Type B pancreatic cell (in vitro differentiated cells): Measurements from ENCODE around the gene FABP3. TPM values are rescaled to one million over a fixed set of nuclear protein-coding genes. Genes with fewer than 3 reads are reported as not detected.

ENCODE experiments used
- DNase-seq: peaks from one replicate; pipeline ENCODE4 v3.0.0; 2021; ENCODE audit warnings: mixed read lengths; ENCODE audit not compliant: unreplicated experiment; ENCODE audit errors: extremely low spot score
- H3K27ac Mint-ChIP-seq: 2 replicates; pipeline ENCODE4 v1.8.0; 2021; ENCODE audit warnings: mild to moderate bottlenecking, mixed read lengths
- H3K27me3 Mint-ChIP-seq: 2 replicates; pipeline ENCODE4 v1.8.0; 2021; ENCODE audit warnings: mixed read lengths
- H3K36me3 Mint-ChIP-seq: 2 replicates; pipeline ENCODE4 v1.8.0; 2021; ENCODE audit warnings: mixed read lengths
- H3K4me1 Mint-ChIP-seq: one replicate; pipeline ENCODE4 v1.8.0; 2021; ENCODE audit warnings: mixed read lengths; ENCODE audit not compliant: unreplicated experiment
- H3K4me3 Mint-ChIP-seq: 2 replicates; pipeline ENCODE4 v1.8.0; 2021; ENCODE audit warnings: mild to moderate bottlenecking, mixed read lengths
- H3K9me3 Mint-ChIP-seq: 2 replicates; pipeline ENCODE4 v1.8.0; 2021; ENCODE audit warnings: mixed read lengths
- total RNA-seq: library from RNA; stranded (reverse); gene quantifications from 2 replicates; pipeline ENCODE4 v1.2.1, GENCODE V29; 2021; ENCODE audit warnings: low replicate concordance
- TF ChIP-seq, protein P1 (sequence below): fragments of 200-600 bp; sonication (generic); conservative IDR thresholded peaks from 2 replicates; pipeline ENCODE4 v1.5.0; 2021; ENCODE audit warnings: antibody characterized with exemption, mild to moderate bottlenecking

FABP3 gene
- total RNA-seq, 1 donor from 2014 or later: 16.4 TPM

DNA sequence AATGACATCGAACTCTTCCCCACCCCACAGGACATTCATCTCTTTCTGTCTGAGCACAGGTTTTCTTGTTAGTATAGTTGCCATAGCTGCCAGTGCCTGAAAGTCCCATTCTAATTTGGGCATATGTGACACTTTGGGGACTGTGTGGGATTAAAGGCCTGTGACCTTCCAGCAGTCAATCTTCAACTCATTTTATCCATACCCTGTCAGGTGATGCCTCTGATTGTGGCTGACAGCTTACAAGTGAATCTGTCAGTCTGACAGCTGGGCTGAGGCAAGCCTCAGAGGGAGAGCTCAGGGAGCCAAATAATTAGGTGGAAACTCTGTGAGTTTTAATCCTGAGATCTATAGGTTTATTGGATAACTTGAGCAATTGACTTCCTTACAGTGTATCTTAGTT is 46.4 kb downstream of the FABP3 start:
- Mint-ChIP-seq H3K36me3 (peaks cover 3% of the 10 kb centered on the region), H3K4me3 (no peak overlapping the region), H3K27ac (peak overlapping the region; percentile 31), H3K9me3 (no peaks in the 10 kb centered on the region), H3K4me1 (no peaks in the 10 kb centered on the region), H3K27me3 (no peaks in the 10 kb centered on the region)
- TF ChIP-seq, protein P1, sequence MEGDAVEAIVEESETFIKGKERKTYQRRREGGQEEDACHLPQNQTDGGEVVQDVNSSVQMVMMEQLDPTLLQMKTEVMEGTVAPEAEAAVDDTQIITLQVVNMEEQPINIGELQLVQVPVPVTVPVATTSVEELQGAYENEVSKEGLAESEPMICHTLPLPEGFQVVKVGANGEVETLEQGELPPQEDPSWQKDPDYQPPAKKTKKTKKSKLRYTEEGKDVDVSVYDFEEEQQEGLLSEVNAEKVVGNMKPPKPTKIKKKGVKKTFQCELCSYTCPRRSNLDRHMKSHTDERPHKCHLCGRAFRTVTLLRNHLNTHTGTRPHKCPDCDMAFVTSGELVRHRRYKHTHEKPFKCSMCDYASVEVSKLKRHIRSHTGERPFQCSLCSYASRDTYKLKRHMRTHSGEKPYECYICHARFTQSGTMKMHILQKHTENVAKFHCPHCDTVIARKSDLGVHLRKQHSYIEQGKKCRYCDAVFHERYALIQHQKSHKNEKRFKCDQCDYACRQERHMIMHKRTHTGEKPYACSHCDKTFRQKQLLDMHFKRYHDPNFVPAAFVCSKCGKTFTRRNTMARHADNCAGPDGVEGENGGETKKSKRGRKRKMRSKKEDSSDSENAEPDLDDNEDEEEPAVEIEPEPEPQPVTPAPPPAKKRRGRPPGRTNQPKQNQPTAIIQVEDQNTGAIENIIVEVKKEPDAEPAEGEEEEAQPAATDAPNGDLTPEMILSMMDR: no peak
- DNase-seq: no peak

GRCh38 chr1:31324992-31325391 is 47.9 kb downstream of the FABP3 start:
- TF ChIP-seq, protein P1: no peak
- H3K4me3 Mint-ChIP-seq: no peak overlapping the region
- no peaks in the 10 kb centered on the region for H3K4me1 Mint-ChIP-seq
- H3K27me3 Mint-ChIP-seq: no peaks in the 10 kb centered on the region
- no peak for DNase-seq
- no peaks in the 10 kb centered on the region for H3K9me3 Mint-ChIP-seq
- no peak overlapping the region for H3K27ac Mint-ChIP-seq
- peaks cover 8% of the 10 kb centered on the region for H3K36me3 Mint-ChIP-seq

- Mint-ChIP-seq H3K4me1 (no peaks in the 10 kb centered on the region), H3K27me3 (no peaks in the 10 kb centered on the region), H3K4me3 (no peak overlapping the region), H3K9me3 (no peaks in the 10 kb centered on the region), H3K36me3 (peaks cover 12% of the 10 kb centered on the region), H3K27ac (no peak overlapping the region)
- DNase-seq: no peak
- TF ChIP-seq, protein P1: no peak
Measured at GRCh38 chr1:31324093-31324492, 48.8 kb downstream of the FABP3 start.

DNA sequence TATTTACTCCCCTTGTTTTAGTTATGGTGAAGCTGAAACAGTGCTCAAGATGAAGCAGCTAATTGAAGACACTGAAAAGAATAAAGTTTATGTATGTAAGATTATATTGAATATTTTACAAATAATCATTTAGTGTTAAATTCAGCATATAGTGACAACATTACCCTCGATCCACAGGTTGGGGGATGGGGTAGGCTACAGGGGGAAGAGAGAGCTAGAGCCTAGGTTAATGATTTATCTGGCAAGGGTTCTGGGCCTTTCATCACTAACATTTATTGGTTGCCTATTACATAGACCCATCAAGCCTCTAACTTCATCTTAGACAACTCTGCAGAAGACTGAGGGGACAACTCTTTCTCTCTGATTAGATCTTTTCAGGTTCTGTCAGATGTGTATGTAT is 54.7 kb downstream of the FABP3 start:
- Mint-ChIP-seq H3K27ac (no peak overlapping the region), H3K27me3 (no peaks in the 10 kb centered on the region), H3K9me3 (no peaks in the 10 kb centered on the region), H3K4me3 (no peak overlapping the region), H3K36me3 (peaks cover 35% of the 10 kb centered on the region), H3K4me1 (no peaks in the 10 kb centered on the region)
- DNase-seq: no peak
- TF ChIP-seq, protein P1: no peak

- TF ChIP-seq, protein P1: no peak
- peaks cover 42% of the 10 kb centered on the region for H3K36me3 Mint-ChIP-seq
- H3K4me3 Mint-ChIP-seq: no peak overlapping the region
- H3K27me3 Mint-ChIP-seq: no peaks in the 10 kb centered on the region
- no peak overlapping the region for H3K27ac Mint-ChIP-seq
- H3K9me3 Mint-ChIP-seq: no peaks in the 10 kb centered on the region
- DNase-seq: no peak
- no peaks in the 10 kb centered on the region for H3K4me1 Mint-ChIP-seq
Measured at GRCh38 chr1:31315902-31316301, 57.0 kb downstream of the FABP3 start.

Other genes starting within 250 kb of the FABP3 start
- 4.4 and 17.1 TPM in 2 replicates for gene NKAIN1, start 133.2 kb downstream of the FABP3 start, total RNA-seq
- 57.1 and 79.9 TPM in 2 replicates for gene SNRNP40, start 76.3 kb downstream of the FABP3 start, total RNA-seq
- 29.5 and 35.0 TPM in 2 replicates for gene ZCCHC17, start 76.0 kb downstream of the FABP3 start, total RNA-seq
- 77.7 and 118 TPM in 2 replicates for gene SERINC2, start 40.1 kb upstream of the FABP3 start, total RNA-seq
- gene TINAGL1, start 203.4 kb upstream of the FABP3 start, total RNA-seq: 27.2 and 30.0 TPM in 2 replicates
- gene HCRTR1, start 244.6 kb upstream of the FABP3 start, total RNA-seq: not detected in 2 replicates